ENCODE results near the gene WFDC8.
A peak's percentile ranks its signal among the peaks of the same experiment; 100 is the strongest.
"Not testable (repeated sequence)": the region's sequence is repeated elsewhere in the genome, so short reads cannot be mapped to it uniquely, and the experiment has no call there.

The WFDC8 gene

DNA sequence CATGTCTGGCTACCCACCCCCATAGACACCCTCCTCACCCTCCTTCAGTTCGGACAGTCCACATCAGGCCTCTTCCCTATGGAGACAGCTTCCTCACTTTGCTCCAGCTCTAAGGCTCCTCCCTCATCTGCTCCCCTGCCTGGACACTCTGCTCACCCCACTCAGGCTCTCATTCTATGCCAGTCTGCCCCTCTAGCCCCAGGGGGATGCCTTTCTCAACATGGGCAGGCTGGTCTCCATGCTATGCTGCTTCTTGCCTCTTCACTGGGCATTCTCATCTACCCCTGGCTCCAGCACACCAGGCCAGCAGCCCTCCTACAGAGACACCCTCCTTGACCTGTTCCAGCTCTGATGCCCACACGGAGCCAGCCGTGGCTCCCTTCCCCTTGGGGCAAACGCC, at the start of gene WFDC8:
WFDC8 (minus strand) TSS at position 101 of the 400 bp plus-strand sequence; CDS start at position 64, 37 bp downstream.
- DNase-seq (ENCODE audit: low spot score), result no peak

DNA sequence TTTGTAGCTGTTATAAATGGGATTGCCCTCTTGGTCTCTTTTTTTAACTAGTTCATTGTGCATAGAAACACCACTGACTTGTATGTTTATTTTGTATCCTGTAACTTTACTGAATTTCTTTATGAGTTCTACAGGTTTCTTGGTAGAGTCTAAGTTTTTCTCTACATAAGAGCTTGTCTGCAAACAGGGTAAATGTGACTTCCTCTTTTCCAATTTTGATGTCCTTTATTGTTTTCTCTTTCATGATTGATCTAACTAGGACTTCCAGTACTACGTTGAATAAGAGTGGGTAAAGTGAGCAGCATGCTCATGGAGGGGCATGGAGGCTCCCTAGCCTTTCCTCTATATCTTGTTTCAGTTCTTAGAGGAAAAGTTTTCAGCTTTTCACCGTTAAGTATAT, 47.5 kb upstream of the WFDC8 start:
- no peak for DNase-seq (ENCODE audit: low spot score)

DNA sequence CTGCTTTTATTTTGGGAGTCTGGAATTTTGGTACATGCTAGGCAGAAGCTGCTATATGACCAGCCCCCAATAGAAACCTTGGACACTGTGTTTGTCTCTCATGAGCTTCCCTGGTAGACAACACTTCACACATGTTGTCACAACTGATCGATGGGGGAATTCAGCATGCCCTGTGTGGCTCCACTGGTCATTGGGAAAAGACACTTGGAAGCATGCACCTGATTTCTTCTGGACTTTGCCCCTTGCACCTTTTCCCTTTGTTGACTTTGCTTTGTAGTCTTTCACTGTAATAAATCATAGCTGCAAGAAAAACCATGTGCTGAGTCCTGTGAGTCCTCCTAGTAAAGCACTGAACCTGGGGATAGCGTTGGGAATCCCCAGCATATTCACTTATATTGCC, 42.5 kb upstream of the WFDC8 start:
- DNase-seq (ENCODE audit: low spot score), result no peak

DNA sequence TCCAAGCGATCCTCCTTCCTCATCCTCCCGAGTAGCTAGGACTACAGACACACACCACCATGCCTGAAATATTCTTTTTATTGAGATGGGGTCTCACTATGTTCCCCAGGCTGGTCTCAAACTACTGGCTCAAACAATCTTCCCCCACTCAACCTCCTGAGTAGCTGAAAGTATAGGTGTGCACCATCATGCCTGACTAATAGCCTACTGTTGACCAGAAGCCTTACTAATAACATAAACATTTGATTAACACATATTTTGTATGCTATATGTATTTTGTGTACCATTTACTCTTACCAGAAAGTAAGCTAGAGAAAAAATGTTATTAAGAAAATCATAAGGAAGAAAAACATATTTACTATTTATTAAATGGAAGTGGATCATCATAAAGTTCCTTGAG, 38.5 kb upstream of the WFDC8 start:
- DNase-seq (ENCODE audit: low spot score), result no peak

DNA sequence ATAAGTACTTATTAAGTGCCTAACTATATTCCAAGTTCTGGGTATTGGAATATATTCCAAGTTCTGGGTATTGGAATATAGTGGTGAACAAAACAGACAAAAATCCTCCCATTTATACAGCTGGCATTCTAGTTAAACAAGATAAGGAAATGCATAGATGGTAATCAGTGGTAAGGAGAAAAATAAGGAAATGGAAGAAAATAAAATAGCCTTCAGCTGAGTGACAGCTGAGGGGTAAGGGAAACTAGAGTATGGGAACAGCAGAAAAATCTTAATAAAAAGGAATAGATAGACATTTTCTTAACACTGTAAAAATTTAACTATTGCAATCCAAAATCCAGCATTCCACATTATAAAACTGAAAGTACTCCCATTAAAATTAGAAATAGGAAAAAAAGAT, 33.2 kb upstream of the WFDC8 start:
- no peak for DNase-seq (ENCODE audit: low spot score)

DNA sequence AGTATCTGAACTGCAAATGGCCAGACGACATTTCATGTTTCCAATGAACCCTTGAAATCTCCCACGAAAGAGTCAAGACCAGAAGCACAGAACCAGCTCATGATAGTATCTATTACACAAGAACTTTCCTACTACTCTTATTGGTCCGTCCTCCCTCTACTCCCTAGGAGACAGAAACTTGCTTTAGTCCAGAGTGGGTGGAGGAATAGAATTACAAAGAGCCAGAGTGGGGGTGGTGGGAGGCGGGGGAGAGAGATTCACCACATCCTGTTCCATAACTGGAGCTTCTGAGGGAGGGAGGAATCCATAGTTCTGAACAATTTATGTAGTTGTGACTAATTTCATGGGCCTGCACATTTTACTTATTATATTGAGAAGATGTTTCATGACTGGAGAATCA, 32.0 kb upstream of the WFDC8 start:
- peak; percentile 82 for DNase-seq (ENCODE audit: low spot score)

DNA sequence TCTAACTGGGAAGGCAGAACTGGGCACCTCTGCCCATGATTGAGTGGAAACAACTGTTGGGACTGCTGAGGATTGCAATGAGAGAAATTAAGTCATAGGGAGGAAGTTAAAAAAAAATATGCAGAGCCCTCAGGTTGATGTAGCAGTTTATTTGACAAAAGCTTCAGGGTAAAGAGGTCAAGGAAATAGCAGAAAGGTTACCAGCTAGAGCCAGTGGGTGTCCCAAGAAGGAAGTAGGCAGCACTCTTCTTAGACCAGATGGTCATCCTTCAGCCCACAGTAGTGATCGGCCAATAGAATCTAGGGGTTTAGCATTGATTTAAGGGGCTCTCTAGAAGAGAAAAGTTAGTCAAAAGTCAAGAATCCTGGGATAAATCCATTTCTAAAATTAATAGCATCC, 28.7 kb upstream of the WFDC8 start:
- no peak for DNase-seq (ENCODE audit: low spot score)

DNA sequence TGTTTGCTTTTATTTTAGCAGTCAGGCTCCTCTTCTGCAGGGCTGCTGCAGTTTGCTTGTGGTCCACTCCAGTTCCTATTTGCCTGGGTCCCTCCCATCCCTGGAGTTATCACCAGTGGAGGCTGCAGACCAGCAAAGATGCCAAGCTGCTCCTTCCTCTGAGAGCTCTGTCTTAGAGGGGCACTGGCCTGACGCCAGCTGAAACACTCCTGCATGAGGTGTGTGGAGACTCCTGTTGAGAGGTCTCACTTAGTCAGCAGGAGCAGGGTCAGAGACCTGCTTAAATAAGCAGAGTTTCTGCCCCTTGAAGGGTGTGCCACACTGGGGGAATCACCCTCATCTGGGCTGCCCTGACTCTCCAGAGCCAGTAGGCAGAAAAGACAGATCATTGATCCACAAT, 16.2 kb upstream of the WFDC8 start:
- no peak for DNase-seq (ENCODE audit: low spot score)

DNA sequence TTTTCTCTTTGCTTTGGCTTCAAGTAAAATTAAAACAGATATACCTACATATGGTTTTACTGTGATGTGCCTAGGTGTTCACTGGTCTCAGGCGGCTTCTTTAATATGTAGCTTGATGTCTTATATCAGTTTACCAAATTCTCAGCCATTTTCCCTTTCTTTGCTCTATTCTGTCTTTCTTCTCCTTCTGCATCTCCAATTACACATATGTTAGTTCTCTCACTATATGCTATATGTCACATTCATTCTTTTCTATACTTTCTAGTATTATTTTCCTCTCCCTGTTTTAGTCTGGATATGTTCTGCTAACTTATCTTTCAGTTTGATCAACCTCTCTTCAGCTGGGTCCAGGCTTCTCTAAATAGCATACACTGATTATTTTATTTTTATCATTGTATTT, 14.4 kb upstream of the WFDC8 start:
- DNase-seq (ENCODE audit: low spot score), result no peak

DNA sequence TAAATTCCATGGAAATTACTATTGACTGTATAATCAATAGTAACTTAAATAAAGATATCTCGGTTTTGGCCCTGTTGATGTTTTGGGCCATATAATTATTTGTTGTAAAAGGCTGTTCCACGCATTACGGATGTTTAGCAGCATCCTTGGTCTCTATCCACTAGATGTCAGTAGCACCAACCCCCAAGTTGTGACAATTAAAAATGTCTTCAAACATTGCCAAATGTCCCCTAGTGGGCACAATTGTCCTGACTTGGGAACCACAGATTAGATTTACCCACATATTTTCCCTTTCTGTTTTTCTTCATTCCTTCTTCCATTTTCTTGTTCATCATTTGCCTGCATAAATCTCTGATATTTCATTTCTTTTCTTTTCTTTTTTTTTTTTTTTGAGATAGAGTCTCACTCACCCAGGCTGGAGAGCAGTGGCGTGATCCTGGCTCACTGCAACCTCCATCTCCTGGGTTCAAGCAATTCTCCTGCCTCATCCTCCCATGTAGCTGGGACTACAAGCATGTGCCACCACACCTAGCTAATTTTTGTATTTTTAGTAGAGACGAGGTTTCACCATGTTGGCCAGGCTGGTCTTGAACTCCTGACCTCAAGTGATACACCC, 13.6 kb upstream of the WFDC8 start:
- DNase-seq (ENCODE audit: low spot score), result peak; percentile 33

DNA sequence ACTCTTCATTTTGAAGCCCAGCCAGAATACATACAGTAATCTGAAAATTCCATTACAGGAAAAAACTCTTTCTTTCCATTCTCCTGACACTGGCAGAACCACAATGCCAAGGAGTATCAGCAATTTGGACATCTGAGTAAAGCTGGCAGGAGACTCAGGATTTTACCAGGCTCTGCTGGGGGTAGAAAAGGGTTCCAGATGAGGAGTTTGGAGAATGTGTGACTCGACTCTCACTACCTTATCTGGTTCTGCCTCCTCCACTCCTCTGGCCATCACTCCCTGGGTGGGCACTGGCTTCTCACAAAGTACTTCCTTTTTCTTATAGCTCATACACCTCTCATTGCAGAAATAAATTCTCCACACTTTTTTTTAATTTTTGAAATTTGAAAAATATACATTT, 10.6 kb upstream of the WFDC8 start:
- no peak for DNase-seq (ENCODE audit: low spot score)

DNA sequence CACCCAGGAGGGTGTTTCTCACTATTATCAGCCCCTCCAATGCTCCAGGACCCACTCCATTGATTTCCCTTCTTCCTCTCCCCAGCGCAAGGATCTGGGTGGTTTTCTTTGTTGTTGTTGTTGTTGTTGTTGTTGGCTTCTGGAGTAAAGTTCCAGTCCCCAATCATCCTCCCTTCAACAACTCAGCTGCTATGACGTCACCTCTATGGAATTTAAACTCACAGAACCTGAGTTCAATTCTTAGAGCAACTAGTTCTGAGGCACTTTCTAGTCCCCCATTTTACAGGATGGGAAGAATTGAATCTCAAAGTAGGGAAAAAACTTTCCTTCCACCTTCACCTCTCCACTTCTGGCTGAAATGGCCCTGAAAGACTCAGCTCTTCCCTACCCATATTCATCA, 9.7 kb upstream of the WFDC8 start:
- DNase-seq (ENCODE audit: low spot score), result no peak

DNA sequence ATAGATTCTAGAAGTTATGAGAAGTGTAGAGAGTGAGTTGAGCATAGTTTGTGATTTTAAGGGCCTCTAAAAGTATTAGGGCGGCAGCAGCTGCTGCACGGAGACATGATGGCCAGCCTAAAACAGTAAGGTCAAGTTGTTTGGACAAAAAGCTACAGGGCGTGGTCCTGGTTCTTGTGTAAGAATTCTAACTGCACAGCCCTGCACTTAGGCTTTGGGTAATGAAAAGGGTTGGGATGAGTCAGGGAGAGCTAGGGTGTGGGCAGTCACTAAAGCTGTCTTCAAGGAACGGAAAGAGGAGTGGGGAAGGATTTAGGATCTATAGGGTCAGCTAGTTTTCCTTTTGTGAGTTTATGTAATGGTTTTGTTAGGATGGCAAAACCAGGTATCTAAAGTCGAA, 6.9 kb upstream of the WFDC8 start:
- not testable (repeated sequence) for DNase-seq (ENCODE audit: low spot score)

DNA sequence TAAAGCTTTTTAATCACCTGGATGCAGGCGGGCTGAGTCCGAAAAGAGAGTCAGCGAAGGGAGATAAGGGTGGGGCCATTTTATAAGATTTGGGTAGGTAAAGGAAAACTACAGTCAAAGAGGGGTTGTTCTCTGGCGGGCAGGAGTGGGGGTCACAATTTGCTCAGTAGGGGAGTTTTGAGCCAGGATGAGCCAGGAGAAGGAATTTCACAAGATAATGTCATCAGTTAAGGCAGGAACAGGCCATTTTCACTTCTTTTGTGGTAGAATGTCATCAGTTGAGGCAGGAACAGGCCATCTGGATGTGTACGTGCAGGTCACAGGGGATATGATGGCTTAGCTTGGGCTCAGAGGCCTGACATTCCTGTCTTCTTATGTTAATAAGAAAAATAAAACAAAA, 5.2 kb upstream of the WFDC8 start:
- not testable (repeated sequence) for DNase-seq (ENCODE audit: low spot score)

DNA sequence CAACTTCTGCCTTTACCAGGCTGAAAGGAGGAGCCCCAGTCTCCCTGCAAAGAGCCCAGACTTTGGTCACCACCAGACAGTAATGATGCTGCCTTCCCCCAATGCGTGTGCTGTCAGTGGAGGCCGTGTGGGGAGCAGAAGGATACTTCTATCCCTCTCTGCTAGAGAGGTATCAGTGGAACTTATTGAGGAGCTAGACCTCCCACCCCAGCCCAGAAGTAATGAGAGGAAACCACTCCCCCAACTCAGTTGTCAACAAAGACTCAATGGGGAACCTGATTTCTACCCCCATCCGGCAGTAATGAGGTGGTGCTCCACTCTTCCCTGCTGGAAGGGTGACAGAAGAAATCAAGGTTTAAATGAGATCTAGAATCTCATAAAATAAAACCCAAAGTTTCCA, 4.4 kb upstream of the WFDC8 start:
- DNase-seq (ENCODE audit: low spot score), result no peak

DNA sequence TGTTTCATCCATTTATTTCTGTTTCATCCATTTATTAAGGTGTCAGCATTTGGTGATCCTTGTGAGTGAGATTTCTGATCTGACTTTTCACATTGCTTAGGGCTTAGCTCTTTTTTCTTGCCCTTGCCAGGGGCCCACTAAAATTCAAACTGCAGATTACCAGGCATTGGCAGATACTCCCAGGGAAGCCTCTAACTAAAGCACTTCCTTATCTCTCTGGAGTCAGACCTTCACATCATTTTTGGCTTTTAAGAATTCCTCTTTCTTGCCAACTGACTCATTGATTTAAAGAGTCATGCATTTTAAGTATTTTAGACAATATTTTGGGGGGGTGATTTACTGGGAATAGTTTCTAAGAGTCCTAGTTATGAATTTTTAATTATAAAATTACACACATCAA, 2.6 kb upstream of the WFDC8 start:
- no peak for DNase-seq (ENCODE audit: low spot score)

DNA sequence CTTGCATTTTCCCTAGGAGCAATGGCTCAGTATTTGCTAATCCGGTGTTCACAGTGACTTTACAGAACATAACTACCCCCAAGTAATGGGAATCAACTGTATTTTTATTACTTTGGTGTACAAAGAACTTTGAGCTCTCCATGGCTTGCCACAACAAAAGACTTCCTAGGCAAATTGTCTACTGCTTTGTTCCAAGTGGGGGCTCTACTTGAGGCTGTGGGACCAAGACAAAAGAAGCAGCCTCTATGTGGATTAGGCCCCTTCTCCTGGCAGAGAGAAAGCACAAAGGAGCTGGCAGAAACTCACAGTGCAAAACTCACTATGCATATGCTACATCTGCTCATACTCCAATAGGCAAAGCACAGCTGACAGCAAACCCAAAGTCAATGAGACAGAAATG, 853 bp downstream of the WFDC8 start:
- DNase-seq (ENCODE audit: low spot score), result no peak

DNA sequence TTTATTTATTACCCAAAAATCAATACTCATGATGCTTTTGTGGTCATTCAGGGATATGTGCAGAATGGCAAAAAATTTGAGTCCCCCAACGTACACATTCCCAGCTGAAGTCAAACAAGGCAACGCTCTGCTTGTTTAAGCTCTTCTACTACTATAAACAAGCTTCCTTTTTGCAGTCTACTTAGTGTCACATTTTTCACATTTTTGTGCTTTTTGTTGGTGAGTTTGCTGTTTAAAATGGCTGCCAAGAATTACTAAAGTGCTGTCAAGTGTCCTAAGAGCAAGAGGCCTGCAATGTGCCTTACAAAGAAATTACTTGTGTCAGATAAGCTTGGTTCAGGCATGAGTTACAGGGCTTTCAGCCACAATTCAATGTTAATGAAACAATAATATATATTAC, 2.1 kb downstream of the WFDC8 start:
- no peak for DNase-seq (ENCODE audit: low spot score)

DNA sequence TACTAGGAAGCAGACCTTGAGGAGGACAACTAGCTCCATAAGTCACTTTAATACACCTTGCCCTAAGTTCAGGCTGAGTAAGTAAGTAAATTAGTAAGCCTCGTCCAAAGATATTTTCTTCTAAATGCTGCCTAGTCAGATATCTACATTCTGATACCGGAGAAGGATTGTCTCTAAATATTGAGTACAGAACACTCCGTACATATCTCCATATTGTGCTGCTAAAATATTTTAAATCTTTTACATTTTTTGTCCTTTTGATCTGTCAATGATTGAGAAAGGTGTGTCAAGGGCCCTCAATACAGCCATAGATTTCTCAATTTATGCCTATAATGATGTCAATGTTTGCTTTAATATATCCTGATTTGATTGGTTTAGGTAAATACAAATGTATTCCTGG, 3.2 kb downstream of the WFDC8 start:
- no peak for DNase-seq (ENCODE audit: low spot score)

DNA sequence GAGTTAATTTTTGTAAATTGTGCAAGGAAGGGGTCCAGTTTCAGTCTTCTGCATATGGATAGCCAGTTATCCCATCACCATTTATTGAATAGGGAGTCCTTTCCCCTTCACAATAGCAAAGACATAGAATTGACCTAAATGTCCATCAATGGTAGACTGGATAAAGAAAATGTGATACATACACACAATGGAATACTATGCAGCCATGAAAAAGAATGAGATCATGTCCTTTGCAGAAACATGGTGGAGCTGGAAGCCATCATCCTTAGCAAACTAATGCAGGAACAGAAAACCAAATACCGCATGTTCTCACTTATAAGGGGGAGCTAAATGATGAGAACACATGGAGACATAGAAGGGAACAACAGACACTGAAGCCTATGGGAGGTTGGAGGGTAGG, 9.4 kb downstream of the WFDC8 start:
- DNase-seq (ENCODE audit: low spot score), result not testable (repeated sequence)

DNA sequence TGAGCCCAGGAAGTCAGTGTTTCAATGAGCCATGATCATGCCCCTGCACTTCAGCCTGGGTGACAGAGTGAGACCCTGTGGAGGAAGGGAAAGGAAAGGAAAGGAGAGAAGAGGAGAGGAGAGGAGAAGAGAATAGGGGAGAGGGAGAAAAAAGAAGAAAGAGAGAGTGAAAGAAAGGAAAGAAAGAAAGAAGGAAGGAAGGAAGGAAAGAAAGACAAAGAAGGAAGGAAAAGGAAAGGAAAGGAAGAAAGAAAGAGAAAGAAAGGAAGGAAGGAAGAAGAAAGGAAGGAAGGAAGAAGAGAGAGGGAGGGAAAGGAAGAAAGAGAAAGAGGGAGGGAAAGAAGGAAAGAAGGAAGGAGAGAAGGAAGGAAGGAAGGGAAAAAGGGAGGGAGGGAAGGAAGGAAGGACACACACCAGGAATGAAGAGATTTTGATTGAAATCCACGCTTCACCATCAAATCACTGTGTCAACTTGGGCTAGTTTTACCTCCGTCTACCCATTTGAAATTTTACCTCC, 14.3 kb downstream of the WFDC8 start:
- DNase-seq (ENCODE audit: low spot score), result no peak

DNA sequence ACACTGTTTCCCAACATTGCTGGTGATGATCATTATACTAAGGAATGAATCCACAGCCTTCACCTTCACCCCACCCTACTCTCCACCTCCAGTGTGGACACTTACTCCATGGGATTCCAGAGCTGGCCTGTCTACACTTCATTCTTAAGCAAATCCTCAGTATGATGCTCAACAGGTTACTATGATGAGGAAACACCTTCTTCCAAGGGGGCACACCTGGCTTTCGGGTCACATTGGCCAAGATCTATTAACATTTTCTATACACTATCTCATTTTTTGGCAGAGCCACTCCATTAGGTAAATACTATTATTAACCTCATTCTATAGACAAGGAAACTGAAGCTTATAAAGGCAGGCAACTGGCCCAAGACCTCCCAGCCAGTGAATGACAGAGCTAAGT, 23.9 kb downstream of the WFDC8 start:
- no peak for DNase-seq (ENCODE audit: low spot score)

DNA sequence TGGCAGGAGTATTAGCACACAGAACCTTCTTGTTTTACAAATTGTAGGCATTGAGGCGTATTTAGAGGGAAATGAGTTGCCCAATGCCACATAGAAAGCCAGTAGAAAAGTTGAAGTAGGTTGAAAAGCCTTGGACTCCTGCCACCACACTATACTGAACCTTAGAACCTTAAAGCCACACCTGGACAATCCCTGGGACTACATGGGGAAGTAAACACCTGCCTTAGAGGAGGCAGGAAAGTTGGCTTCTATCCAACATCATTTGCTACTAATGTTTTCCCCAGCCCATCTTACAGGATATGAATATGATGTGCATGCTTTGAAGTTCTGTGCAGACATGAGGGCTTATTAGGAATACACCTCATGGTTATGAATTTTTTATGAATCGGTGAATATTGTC, 26.6 kb downstream of the WFDC8 start:
- DNase-seq (ENCODE audit: low spot score), result no peak

DNA sequence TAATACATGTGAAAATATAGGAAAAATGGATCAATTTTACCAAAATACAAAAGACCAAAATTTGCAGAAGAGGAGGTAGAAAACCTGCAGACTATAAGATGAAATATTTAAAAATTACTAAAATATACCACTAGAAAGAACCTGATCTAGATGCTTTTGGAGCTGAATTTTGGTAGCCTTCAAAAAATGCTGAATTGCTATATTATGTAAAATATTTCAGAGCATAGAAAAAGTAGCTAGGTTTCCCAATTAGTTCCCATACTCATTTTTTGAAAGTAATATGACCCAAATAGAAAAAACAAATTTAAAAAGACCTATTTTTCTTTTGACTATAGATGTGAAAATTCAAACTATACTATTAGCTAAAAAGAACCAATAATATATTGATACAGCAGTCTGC, 28.3 kb downstream of the WFDC8 start:
- no peak for DNase-seq (ENCODE audit: low spot score)

DNA sequence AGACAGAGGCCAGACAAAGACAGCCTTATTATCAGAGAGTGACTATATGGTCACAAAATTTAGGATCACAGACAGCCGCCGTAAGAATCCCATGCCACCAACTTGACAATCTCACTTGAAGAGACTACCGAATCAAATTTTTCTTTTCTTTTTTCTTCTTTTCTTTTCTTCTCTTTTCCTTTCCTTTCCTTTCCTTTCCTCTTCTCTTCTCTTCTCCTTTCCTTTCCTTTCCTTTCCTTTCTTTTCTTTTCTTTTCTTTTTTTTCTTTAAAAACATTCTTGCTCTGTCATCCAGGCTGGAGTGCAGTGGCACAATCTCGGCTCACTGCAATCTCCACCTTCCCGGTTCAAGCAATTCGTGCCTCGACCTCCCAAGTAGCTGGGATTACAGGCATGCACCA, 30.7 kb downstream of the WFDC8 start:
- DNase-seq (ENCODE audit: low spot score), result no peak
